ENCODE results near the gene BNC2. TPM values are rescaled to one million over a fixed set of nuclear protein-coding genes. Genes with fewer than 3 reads are reported as not detected.

Gene BNC2
- total and polyA plus RNA-seq, 2 of the 13 experiments (the other 11 are each of a cell fraction or from before 2014, with no cell fraction given): not detected

DNA sequence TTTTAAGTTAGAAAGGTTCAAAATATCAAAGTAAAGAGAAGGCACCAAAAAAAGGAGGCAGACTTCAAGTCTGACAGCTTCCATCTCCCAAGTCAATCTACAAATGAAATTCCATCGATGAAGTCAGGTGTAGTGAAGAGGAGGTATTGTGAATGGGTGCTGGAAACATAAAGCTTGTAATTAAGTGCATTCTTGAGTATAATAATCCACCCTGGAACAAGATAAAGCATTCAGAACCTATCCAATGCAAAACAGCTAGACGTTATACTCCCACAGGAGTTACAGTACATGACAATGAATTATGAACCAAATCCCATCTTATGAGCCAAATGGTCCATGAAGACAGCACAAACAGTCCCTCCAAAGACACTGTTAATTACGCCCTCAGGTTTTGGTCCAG is 22.3 kb downstream of the BNC2 start:
- no peak overlapping the region for H3K27ac ChIP-seq (ENCODE audit: extremely low read length, insufficient read depth, low read length)
- no peak for TF ChIP-seq ZNF17 (CRISPR knock-in tag; IDR thresholded peaks at IDR 0.05)
- TF ChIP-seq MEIS2 (CRISPR knock-in tag; IDR thresholded peaks at IDR 0.05): no peak
- TF ChIP-seq NFATC3 (CRISPR knock-in tag; IDR thresholded peaks at IDR 0.05): no peak
- TF ChIP-seq ZNF646 (CRISPR knock-in tag; IDR thresholded peaks at IDR 0.05): no peak
- TF ChIP-seq TFDP1 (CRISPR knock-in tag; IDR thresholded peaks at IDR 0.05; ENCODE audit: borderline replicate concordance): no peak
- no peak for TF ChIP-seq YY1 (IDR thresholded peaks at IDR 0.05; ENCODE audit: insufficient read depth, insufficient replicate concordance, low read depth, low read length)
- TF ChIP-seq ELF3 (CRISPR knock-in tag; IDR thresholded peaks at IDR 0.05): no peak
- TF ChIP-seq CEBPB (IDR thresholded peaks at IDR 0.05; ENCODE audit: borderline replicate concordance, low read depth, low read length): no peak
- no peak for TF ChIP-seq ZNF446 (CRISPR knock-in tag; IDR thresholded peaks at IDR 0.05)
- TF ChIP-seq TBX3 (IDR thresholded peaks at IDR 0.05; ENCODE audit: borderline replicate concordance): no peak
- TF ChIP-seq, protein P1, sequence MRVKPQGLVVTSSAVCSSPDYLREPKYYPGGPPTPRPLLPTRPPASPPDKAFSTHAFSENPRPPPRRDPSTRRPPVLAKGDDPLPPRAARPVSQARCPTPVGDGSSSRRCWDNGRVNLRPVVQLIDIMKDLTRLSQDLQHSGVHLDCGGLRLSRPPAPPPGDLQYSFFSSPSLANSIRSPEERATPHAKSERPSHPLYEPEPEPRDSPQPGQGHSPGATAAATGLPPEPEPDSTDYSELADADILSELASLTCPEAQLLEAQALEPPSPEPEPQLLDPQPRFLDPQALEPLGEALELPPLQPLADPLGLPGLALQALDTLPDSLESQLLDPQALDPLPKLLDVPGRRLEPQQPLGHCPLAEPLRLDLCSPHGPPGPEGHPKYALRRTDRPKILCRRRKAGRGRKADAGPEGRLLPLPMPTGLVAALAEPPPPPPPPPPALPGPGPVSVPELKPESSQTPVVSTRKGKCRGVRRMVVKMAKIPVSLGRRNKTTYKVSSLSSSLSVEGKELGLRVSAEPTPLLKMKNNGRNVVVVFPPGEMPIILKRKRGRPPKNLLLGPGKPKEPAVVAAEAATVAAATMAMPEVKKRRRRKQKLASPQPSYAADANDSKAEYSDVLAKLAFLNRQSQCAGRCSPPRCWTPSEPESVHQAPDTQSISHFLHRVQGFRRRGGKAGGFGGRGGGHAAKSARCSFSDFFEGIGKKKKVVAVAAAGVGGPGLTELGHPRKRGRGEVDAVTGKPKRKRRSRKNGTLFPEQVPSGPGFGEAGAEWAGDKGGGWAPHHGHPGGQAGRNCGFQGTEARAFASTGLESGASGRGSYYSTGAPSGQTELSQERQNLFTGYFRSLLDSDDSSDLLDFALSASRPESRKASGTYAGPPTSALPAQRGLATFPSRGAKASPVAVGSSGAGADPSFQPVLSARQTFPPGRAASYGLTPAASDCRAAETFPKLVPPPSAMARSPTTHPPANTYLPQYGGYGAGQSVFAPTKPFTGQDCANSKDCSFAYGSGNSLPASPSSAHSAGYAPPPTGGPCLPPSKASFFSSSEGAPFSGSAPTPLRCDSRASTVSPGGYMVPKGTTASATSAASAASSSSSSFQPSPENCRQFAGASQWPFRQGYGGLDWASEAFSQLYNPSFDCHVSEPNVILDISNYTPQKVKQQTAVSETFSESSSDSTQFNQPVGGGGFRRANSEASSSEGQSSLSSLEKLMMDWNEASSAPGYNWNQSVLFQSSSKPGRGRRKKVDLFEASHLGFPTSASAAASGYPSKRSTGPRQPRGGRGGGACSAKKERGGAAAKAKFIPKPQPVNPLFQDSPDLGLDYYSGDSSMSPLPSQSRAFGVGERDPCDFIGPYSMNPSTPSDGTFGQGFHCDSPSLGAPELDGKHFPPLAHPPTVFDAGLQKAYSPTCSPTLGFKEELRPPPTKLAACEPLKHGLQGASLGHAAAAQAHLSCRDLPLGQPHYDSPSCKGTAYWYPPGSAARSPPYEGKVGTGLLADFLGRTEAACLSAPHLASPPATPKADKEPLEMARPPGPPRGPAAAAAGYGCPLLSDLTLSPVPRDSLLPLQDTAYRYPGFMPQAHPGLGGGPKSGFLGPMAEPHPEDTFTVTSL (CRISPR knock-in tag; IDR thresholded peaks at IDR 0.05; ENCODE audit: borderline replicate concordance): no peak

More for the DNA sequence above, 22.3 kb downstream of the BNC2 start:
- intact Hi-C loops (cut with micrococcal nuclease; ENCODE audit: unreplicated experiment): no loop called here
- H3K9me3 ChIP-seq (ENCODE audit: low read length): no peaks in the 10 kb centered on the region
- H3K9ac ChIP-seq (ENCODE audit: insufficient read depth, low read depth, low read length): no peak overlapping the region
- H3K27me3 ChIP-seq (ENCODE audit: control insufficient read depth in 1 of 2, insufficient read depth in 2 of 2, low read length in 2 of 2): no peaks in the 10 kb centered on the region
- ChIA-PET CTCF (ENCODE audit: low intra/inter-chr PET ratio, low total read pairs) (no interaction called here), POLR2A (no interaction called here)
- H4K20me1 ChIP-seq (ENCODE audit: insufficient read depth, low read length): no peaks in the 10 kb centered on the region
- BruUV-seq (replicated peaks): no TSS peak
- ATAC-seq: no peak
- H3K4me3 ChIP-seq (replicated peaks in 1 of 3; ENCODE audit: insufficient read depth in 1 of 3, low read depth in 2 of 3, low read length in 3 of 3): no peak overlapping the region
- H2AFZ ChIP-seq (ENCODE audit: low read length): no peak overlapping the region
- WGBS (ENCODE audit: low lambda C conversion rate): 4% methylated on average over 3 of the region's 3 CpGs
- no peak for FAIRE-seq
- in situ Hi-C loops (cut with HindIII; ENCODE audit: extremely low pct_ligation_motif_present, low pct_unique_long_range_greater_than_20kb): no loop called here
- no peaks in the 10 kb centered on the region for H3K4me1 ChIP-seq (ENCODE audit: insufficient read depth, low read length)
- H3K4me2 ChIP-seq (ENCODE audit: low read depth, low read length): no peak overlapping the region
- no peak for DNase-seq (ENCODE audit: low spot score)
- H3K36me3 ChIP-seq (replicated peaks in 1 of 2; ENCODE audit: control insufficient read depth in 1 of 2, insufficient read depth in 2 of 2, low read length in 2 of 2): no peaks in the 10 kb centered on the region
- H3K79me2 ChIP-seq (ENCODE audit: insufficient read depth, low read length): no peaks in the 10 kb centered on the region
